Measurements from ENCODE around the gene STPG3.

The STPG3 gene

DNA sequence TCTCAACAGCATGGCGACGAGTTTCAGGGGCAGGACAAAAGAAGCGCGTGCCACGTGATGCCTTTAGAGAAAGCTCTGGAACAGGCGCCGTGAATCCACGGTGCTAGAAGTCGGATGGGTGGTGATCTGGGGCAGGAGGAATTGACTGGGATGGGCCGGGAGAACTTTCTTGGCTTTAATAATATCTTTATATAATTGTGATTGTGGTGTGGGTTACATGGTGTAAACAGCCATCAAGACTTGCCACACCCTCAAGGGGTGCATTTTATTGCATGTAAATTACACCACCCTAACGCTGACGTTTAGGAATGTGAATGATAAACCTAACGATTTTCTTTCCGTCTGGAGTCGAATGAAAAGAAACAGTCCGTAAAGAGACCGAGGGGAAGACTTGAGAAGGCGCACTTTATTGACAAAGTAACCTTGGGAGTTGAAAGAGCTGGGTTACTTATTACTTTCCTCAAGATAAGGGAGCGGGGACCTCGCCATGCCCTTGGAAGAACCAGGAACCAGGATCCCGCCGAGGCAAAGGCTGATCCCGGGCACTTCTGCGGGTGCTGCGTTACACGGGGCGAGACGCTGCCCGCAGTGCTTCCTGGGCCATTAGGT lies 42.5 kb downstream of the STPG3 start:
- in situ Hi-C loops (cut with MboI; ENCODE audit: low sequenced_read_pairs, unreplicated experiment): loop anchor here (5.0 to 25.0 kb wide), 2 partner anchors 114 to 244 kb away; no protein-coding TSS in a partner anchor
- TF ChIP-seq, protein P1, sequence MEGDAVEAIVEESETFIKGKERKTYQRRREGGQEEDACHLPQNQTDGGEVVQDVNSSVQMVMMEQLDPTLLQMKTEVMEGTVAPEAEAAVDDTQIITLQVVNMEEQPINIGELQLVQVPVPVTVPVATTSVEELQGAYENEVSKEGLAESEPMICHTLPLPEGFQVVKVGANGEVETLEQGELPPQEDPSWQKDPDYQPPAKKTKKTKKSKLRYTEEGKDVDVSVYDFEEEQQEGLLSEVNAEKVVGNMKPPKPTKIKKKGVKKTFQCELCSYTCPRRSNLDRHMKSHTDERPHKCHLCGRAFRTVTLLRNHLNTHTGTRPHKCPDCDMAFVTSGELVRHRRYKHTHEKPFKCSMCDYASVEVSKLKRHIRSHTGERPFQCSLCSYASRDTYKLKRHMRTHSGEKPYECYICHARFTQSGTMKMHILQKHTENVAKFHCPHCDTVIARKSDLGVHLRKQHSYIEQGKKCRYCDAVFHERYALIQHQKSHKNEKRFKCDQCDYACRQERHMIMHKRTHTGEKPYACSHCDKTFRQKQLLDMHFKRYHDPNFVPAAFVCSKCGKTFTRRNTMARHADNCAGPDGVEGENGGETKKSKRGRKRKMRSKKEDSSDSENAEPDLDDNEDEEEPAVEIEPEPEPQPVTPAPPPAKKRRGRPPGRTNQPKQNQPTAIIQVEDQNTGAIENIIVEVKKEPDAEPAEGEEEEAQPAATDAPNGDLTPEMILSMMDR (IDR thresholded peaks at IDR 0.05; ENCODE audit: borderline replicate concordance, control extremely low read depth, extremely low read depth, insufficient read depth, missing control alignments): no peak
- no peak for DNase-seq (ENCODE audit: low spot score)

DNA sequence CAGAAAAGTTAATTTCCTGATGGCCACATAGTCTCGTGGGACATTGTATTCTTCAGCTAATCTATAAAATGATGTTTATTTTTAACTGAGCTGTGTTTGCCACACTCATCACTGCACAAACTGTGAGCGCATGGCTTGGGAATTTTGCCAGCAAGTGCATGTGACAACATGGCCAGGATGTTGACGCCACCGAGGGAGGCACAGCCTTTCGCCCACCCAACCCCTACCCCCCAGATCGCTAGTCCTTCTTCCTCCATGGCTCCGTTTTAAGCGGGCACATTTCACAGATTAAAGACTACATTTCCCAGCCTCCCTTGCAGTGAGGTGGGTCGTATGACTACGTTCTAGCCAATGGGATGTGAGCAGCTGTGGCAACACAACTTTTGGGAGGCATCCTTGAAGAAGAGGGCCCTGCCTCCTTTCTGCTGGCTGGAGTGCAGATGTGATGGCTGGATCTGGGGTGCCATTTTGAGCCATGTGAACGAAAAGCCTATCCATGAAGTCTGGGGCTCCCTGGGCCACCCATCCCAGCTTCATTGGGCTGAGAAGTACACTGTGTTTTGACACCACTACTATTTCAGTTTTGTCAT lies 43.1 kb downstream of the STPG3 start:
- TF ChIP-seq, protein P1 (IDR thresholded peaks at IDR 0.05; ENCODE audit: borderline replicate concordance, control extremely low read depth, extremely low read depth, insufficient read depth, missing control alignments): no peak
- DNase-seq (ENCODE audit: low spot score): no peak
- in situ Hi-C loops (cut with MboI; ENCODE audit: low sequenced_read_pairs, unreplicated experiment): loop anchor here (5.0 to 25.0 kb wide), 2 partner anchors 113 to 243 kb away; no protein-coding TSS in a partner anchor

DNA sequence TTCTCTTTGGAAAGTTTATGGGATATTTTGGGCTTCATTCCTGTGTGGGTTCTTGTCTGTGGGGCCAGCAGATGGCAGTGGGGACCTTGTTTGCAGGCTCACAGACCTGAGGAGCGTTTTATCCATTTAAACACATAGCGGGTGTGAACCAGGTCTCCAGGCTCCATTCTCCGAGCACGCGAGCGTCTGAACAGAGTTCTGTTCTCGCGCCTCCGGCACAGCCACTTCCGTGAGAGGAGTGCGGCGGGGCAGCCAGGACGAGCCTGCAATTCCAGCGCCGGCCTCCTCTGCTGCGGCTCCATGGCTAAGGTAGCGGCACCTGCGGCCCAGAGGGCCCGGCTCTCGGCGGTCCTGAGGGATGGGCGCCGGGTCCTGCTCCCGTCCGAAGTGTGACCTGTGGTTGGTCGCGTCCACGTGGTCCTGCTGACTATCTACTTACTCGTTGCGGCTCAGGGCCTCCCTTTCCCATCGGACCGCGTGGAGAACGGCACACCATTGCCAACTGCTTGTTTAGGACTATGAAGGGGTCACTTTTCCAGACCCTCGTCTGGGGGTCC lies 43.7 kb downstream of the STPG3 start:
- in situ Hi-C loops (cut with MboI; ENCODE audit: low sequenced_read_pairs, unreplicated experiment): loop anchor here (5.0 to 25.0 kb wide), 2 partner anchors 113 to 243 kb away; no protein-coding TSS in a partner anchor
- TF ChIP-seq, protein P1 (IDR thresholded peaks at IDR 0.05; ENCODE audit: borderline replicate concordance, control extremely low read depth, extremely low read depth, insufficient read depth, missing control alignments): peak; percentile 14
- no peak for DNase-seq (ENCODE audit: low spot score)

DNA sequence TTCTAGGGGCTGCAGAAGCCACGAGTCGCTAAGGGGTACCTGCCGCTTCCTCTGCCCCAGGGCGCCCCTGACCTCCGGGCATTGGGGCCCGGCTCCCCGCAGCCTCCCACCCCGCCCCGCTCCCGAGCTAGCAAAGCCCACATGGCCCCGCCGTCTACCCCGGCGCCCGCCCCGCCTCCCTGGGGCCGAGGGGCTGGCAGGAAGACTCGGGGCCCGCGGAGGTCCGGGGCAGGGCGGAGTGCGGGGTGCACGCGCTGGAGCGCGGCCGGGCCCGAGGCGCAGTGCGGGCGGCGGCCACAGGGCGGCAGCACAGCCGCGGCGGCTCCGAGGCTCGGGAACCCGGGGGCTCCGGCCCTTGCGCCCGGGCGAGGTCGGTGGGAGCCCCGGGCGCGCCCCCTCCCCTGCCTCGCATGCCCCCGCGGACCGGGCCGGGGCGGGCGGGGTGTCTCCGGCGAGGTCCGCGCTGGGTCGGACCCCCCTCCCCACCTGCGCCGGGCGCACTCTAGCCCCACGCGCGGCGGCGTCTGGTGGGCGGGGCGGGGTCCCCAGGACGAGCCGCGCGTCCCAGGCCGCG lies 44.2 kb downstream of the STPG3 start:
- peak; percentile 91 for DNase-seq (ENCODE audit: low spot score)
- TF ChIP-seq, protein P1 (IDR thresholded peaks at IDR 0.05; ENCODE audit: borderline replicate concordance, control extremely low read depth, extremely low read depth, insufficient read depth, missing control alignments): peak; percentile 94

DNA sequence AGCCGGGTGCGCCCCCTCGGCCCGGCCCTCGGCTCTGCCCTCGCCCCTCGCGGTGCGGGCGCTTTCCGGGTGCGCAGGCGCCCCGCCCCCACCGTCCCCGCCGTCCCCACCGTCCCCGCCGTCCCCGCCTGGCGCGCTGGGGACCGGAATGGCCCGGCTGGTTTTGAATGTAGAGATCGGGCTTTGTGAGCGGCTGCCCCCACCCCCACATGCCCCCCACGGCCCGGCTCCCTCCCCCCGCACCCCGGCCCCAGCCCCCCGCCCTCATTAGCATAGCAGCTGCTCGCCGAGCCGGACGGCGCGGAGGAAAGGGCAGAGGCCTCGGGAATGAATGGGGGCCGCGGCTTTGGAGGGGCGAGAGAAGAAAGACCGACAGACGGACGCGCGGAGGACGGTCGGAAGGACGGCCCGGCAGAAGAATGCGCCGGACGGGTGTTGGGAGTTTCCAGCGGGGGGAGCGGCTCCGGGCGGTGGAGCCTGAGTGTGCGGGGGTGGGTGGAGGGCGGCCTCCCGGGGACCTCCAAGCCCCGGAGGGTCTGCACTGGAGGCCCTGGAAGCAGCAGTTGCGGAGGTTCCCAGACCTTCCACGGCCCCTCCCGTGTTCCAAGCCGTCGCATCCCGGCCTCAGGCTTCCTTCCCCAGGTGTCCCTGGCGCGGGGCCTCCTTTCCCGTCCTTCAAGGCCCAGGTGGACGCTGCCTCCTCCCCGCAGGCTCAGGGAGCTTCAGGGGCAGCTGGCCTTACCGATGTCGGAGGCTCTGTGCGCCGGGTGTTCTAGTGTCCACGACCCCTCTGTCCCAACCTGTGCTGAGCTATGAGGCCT lies 45.0 kb downstream of the STPG3 start:
- TF ChIP-seq, protein P1 (IDR thresholded peaks at IDR 0.05; ENCODE audit: borderline replicate concordance, control extremely low read depth, extremely low read depth, insufficient read depth, missing control alignments): no peak
- in situ Hi-C loops (cut with MboI; ENCODE audit: low sequenced_read_pairs, unreplicated experiment): loop anchor here (25.0 kb wide), 1 partner anchor 241 kb away; no protein-coding TSS in a partner anchor

More for the DNA sequence above, 44.2 kb downstream of the STPG3 start:
- in situ Hi-C loops (cut with MboI; ENCODE audit: low sequenced_read_pairs, unreplicated experiment): loop anchor here (25.0 kb wide), 1 partner anchor 242 kb away; no protein-coding TSS in a partner anchor

More for the DNA sequence above, 45.0 kb downstream of the STPG3 start:
- no peak for DNase-seq (ENCODE audit: low spot score)
